B cell (primary cell): Measurements from ENCODE around the gene ACTRT3. TPM values are rescaled to one million over a fixed set of nuclear protein-coding genes. Genes with fewer than 3 reads are reported as not detected.

Experiments used
- ATAC-seq: fragments of 200-7000 bp; cut with Tn5 transposase; one replicate; pipeline ENCODE4 v1.10.0; 2021; ENCODE audit warnings: low read depth, mild to moderate bottlenecking, moderate number of reproducible peaks, moderate library complexity
- CTCF ChIA-PET: fragments of 350-600 bp; sonication (Branson Sonifier 250); formaldehyde crosslinking; loops from one replicate; lab custom pipeline; 2021; ENCODE audit warnings: antibody characterized with exemption, inconsistent platforms; lab: Charles Lee
- POLR2A ChIA-PET: fragments of 350-600 bp; sonication (Branson Sonifier 250); formaldehyde crosslinking; loops from one replicate; lab custom pipeline; 2021; ENCODE audit warnings: antibody characterized with exemption; lab: Charles Lee
- DNase-seq: peaks from one replicate; pipeline ENCODE4 v3.0.0; 2013
- H2AFZ ChIP-seq: 2 replicates; pipeline ENCODE4 v1.6.1; 2012; ENCODE audit warnings: mild to moderate bottlenecking, low read depth, low read length; ENCODE audit not compliant: insufficient read depth, poor library complexity, severe bottlenecking
- H3K27ac ChIP-seq, 2 donors: 1 replicate in 1 of 2; 2 replicates in 1 of 2; pipeline ENCODE4 v1.5.1; 2012 to 2013; ENCODE audit warnings: low read length in 2 of 2, mild to moderate bottlenecking in 2 of 2, moderate library complexity in 1 of 2
- H3K27me3 ChIP-seq, 4 experiments: fragments of 200-600 bp in 1 of 4; sonication (generic) in 1 of 4; replicated peaks in 1 of 4; 1 replicate in 2 of 4; 2 replicates in 2 of 4; pipeline versions ENCODE4 v1.6.1 to v1.7.0; 2013 to 2016; ENCODE audit warnings: low read length in 3 of 4, mild to moderate bottlenecking in 2 of 4, mixed read lengths in 1 of 4, moderate library complexity in 1 of 4; ENCODE audit not compliant: insufficient read depth in 4 of 4, control insufficient read depth in 3 of 4; ENCODE audit errors: control extremely low read depth in 1 of 4
- H3K36me3 ChIP-seq, 2 experiments: replicated peaks in 1 of 2; 1 replicate in 1 of 2; 2 replicates in 1 of 2; pipeline versions ENCODE4 v1.6.1 to v1.7.1; 2013; ENCODE audit warnings: low read length in 1 of 2; ENCODE audit not compliant: insufficient read depth in 2 of 2, control insufficient read depth in 1 of 2; ENCODE audit errors: control extremely low read depth in 1 of 2, extremely low read depth in 1 of 2
- H3K4me1 ChIP-seq, 2 donors: fragments of 200-600 bp in 1 of 2; sonication (generic) in 1 of 2; 1 replicate in 1 of 2; 2 replicates in 1 of 2; pipeline versions ENCODE4 v1.5.1 to v1.6.1; 2013 to 2017; ENCODE audit warnings: low read length in 2 of 2; ENCODE audit not compliant: control insufficient read depth in 2 of 2, insufficient read depth in 2 of 2
- H3K4me2 ChIP-seq: replicated peaks from 2 replicates; pipeline ENCODE3; 2012; ENCODE audit warnings: mild to moderate bottlenecking, low read depth, low read length; ENCODE audit not compliant: poor library complexity, severe bottlenecking
- H3K4me3 ChIP-seq, 5 experiments: fragments of 200-600 bp in 1 of 5; sonication (generic) in 1 of 5; 1 replicate in 3 of 5; 2 replicates in 2 of 5; pipeline versions ENCODE4 v1.5.1 to v1.7.0; 2011 to 2016; ENCODE audit warnings: low read length in 4 of 5, mild to moderate bottlenecking in 4 of 5, low read depth in 2 of 5, control low read depth in 1 of 5, moderate library complexity in 1 of 5; ENCODE audit not compliant: insufficient read depth in 1 of 5; ENCODE audit errors: control extremely low read depth in 1 of 5, extremely low read depth in 1 of 5
- H3K79me2 ChIP-seq: fragments of 200-600 bp; sonication (generic); one replicate; pipeline ENCODE4 v1.6.0; 2016; ENCODE audit warnings: low read length; ENCODE audit not compliant: control insufficient read depth, insufficient read depth
- H3K9ac ChIP-seq: fragments of 200-600 bp; sonication (generic); 2 replicates; pipeline ENCODE4 v1.6.1; 2017; ENCODE audit warnings: mild to moderate bottlenecking, low read length, moderate library complexity
- H3K9me3 ChIP-seq, 3 donors: one replicate each; pipeline versions ENCODE4 v1.6.1 to v1.7.1; 2013; ENCODE audit warnings: low read length in 2 of 3; ENCODE audit not compliant: control insufficient read depth in 2 of 3, insufficient read depth in 1 of 3; ENCODE audit errors: control extremely low read depth in 1 of 3
- H4K20me1 ChIP-seq: 2 replicates; pipeline ENCODE4 v1.6.0; 2012; ENCODE audit warnings: mild to moderate bottlenecking, low read length; ENCODE audit not compliant: insufficient read depth, control insufficient read depth, poor library complexity, severe bottlenecking
- H3K27ac Mint-ChIP-seq: one replicate; pipeline ENCODE4 v1.8.0; 2021; ENCODE audit warnings: mixed read lengths
- H3K27me3 Mint-ChIP-seq: one replicate; pipeline ENCODE4 v1.8.0; 2021; ENCODE audit warnings: mixed read lengths
- H3K4me1 Mint-ChIP-seq: one replicate; pipeline ENCODE4 v1.8.0; 2021; ENCODE audit warnings: mixed read lengths
- H3K4me3 Mint-ChIP-seq: one replicate; pipeline ENCODE4 v1.8.0; 2021; ENCODE audit warnings: mixed read lengths
- H3K9me3 Mint-ChIP-seq: one replicate; pipeline ENCODE4 v1.8.0; 2022; ENCODE audit warnings: mixed read lengths; ENCODE audit not compliant: insufficient read depth
- EZH2 ChIP-seq: IDR thresholded peaks from 2 replicates; pipeline ENCODE4 v1.6.1; 2012; ENCODE audit warnings: borderline replicate concordance, low read depth, mild to moderate bottlenecking, moderate library complexity, low read length; ENCODE audit not compliant: insufficient read depth, poor library complexity, severe bottlenecking
- WGBS: methylation state at CpG from one replicate; pipeline ENCODE4 v1.1.5; 2013; ENCODE audit warnings: missing lambda C conversion rate; ENCODE audit not compliant: insufficient coverage; 5-methylcytosine and 5-hydroxymethylcytosine counted together
- intact Hi-C: fragments of 100-400 bp; cut with micrococcal nuclease; formaldehyde crosslinking; loops from one replicate; pipeline ENCODE4 v1.10.0; 2022
- polyA plus RNA-seq: library from polyadenylated mRNA; depleted of rRNA; stranded (reverse); fragments of >200 nt; gene quantifications from 2 replicates; pipeline ENCODE4 v1.2.3, GENCODE V29; 2012
- total RNA-seq, 2 donors: library from RNA; stranded (reverse); fragments of 120-200 nt in 1 of 2; gene quantifications; 1 replicate in 1 of 2; 2 replicates in 1 of 2; pipeline versions ENCODE4 v1.2.3 to v1.2.4, GENCODE V29; 2013 to 2022
- TF ChIP-seq, protein P1 (sequence below): fragments of 200-600 bp; IDR thresholded peaks from one replicate; pipeline ENCODE4 v1.8.0; 2022; ENCODE audit warnings: antibody characterized with exemption, mild to moderate bottlenecking

ACTRT3 gene
- total and polyA plus RNA-seq, 2 donors (not counting 1 experiment from before 2014, with no cell fraction given): 0.18 to 0.37 TPM

GRCh38 chr3:169774186-169774585, 4.8 kb upstream of the ACTRT3 start:
- ATAC-seq: no peak
- Histone ChIP-seq H3K9me3 (no peaks in the 10 kb centered on the region), H3K4me3 (peak overlapping the region; percentile 89 to 97 (median 91)), H3K4me1 (peaks cover 16 to 19% of the 10 kb centered on the region in 2 donors), H3K27me3 (no peaks in the 10 kb centered on the region), H3K4me2 (peak overlapping the region; percentile 78), H3K79me2 (peaks cover 47% of the 10 kb centered on the region), H3K36me3 (peaks cover 4 to 43% of the 10 kb centered on the region in 2 experiments), H3K9ac (peak overlapping the region; percentile 96), H4K20me1 (no peaks in the 10 kb centered on the region), H3K27ac (peak overlapping the region in 1 of 2 donors; percentile 97), H2AFZ (peak overlapping the region; percentile 98)
- TF ChIP-seq EZH2: no peak
- TF ChIP-seq, protein P1, sequence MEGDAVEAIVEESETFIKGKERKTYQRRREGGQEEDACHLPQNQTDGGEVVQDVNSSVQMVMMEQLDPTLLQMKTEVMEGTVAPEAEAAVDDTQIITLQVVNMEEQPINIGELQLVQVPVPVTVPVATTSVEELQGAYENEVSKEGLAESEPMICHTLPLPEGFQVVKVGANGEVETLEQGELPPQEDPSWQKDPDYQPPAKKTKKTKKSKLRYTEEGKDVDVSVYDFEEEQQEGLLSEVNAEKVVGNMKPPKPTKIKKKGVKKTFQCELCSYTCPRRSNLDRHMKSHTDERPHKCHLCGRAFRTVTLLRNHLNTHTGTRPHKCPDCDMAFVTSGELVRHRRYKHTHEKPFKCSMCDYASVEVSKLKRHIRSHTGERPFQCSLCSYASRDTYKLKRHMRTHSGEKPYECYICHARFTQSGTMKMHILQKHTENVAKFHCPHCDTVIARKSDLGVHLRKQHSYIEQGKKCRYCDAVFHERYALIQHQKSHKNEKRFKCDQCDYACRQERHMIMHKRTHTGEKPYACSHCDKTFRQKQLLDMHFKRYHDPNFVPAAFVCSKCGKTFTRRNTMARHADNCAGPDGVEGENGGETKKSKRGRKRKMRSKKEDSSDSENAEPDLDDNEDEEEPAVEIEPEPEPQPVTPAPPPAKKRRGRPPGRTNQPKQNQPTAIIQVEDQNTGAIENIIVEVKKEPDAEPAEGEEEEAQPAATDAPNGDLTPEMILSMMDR: no peak
- intact Hi-C loops: loop anchor here (5.0 kb wide), 2 partner anchors 88 to 158 kb away; no protein-coding TSS in a partner anchor
- no peak for DNase-seq
- Mint-ChIP-seq H3K4me1 (peaks cover 51% of the 10 kb centered on the region), H3K4me3 (peak overlapping the region; percentile 100), H3K27ac (peak overlapping the region; percentile 99), H3K27me3 (no peaks in the 10 kb centered on the region), H3K9me3 (no peaks in the 10 kb centered on the region)
- ChIA-PET POLR2A (interaction anchor here (3.0 kb wide), 1 partner anchor 583 kb away, joined by 23 read pairs; the partner anchor contains the start of gene SKIL), CTCF (interaction anchor here (1.4 to 3.3 kb wide), 2 partner anchors 10 to 193 kb away, joined by 4 to 21 read pairs; partner anchors contain the start of gene TERC)
- WGBS: 81% methylated on average over 2 of the region's 5 CpGs
